HepG2 (cell line): ENCODE data around the gene NECAB2. TPM values are rescaled to one million over a fixed set of nuclear protein-coding genes. Genes with fewer than 3 reads are reported as not detected.

Experiments
- ARID5B ChIP-seq: IDR thresholded peaks from 2 replicates; pipeline ENCODE4 v1.4.0; 2020; ENCODE audit warnings: mild to moderate bottlenecking, missing genetic modification reagents
- CENPX ChIP-seq: sonication (generic); formaldehyde crosslinking; IDR thresholded peaks from 2 replicates; pipeline ENCODE4 v1.9.0; 2021; ENCODE audit warnings: mild to moderate bottlenecking, missing genetic modification reagents, moderate library complexity
- ZFP82 ChIP-seq: sonication (generic); formaldehyde crosslinking; IDR thresholded peaks from 2 replicates; pipeline ENCODE4 v1.5.1; 2020; ENCODE audit warnings: mild to moderate bottlenecking, missing genetic modification reagents, borderline replicate concordance
- ZNF318 ChIP-seq: sonication (generic); formaldehyde crosslinking; IDR thresholded peaks from 2 replicates; pipeline ENCODE4 v1.4.0; 2020; ENCODE audit warnings: mild to moderate bottlenecking, missing genetic modification reagents
- ZNF577 ChIP-seq: sonication (generic); formaldehyde crosslinking; IDR thresholded peaks from 2 replicates; pipeline ENCODE4 v1.4.0; 2020; ENCODE audit warnings: mild to moderate bottlenecking, low read depth, missing genetic modification reagents, borderline replicate concordance
- polyA plus RNA-seq, 8 experiments: library from polyadenylated mRNA; depleted of rRNA in 3 of 8; stranded (reverse) in 7 of 8; unstranded in 1 of 8; fragments of >200 nt; fragmentation: Illumina TruSeq in 4 of 8; extraction: Trizol in 4 of 8; gene quantifications; 2 replicates each; pipeline versions ENCODE4 v1.2.1 to v1.2.3, GENCODE V29; 2011 to 2016; ENCODE audit warnings: low read depth in 4 of 8, missing spikeins in 1 of 8, mixed read lengths in 1 of 8; ENCODE audit not compliant: insufficient read depth in 1 of 8
- total RNA-seq, 5 experiments: library from RNA; depleted of rRNA; stranded (reverse); fragments of >200 nt; fragmentation: Illumina TruSeq; extraction: Trizol; gene quantifications; 2 replicates each; pipeline ENCODE4 v1.2.3, GENCODE V29; 2016; ENCODE audit warnings: low read depth in 1 of 5

The NECAB2 gene
- total and polyA plus RNA-seq, 2 of the 13 experiments (the other 11 are each of a cell fraction or from before 2014, with no cell fraction given), result 0.21 to 0.49 TPM

GRCh38 chr16:83969771-83970429 is 1.9 kb downstream of the NECAB2 start (continued):
- TF ChIP-seq ARID5B (CRISPR knock-in tag) (no peak), ZFP82 (CRISPR knock-in tag) (no peak), ZNF577 (CRISPR knock-in tag) (no peak), ZNF318 (CRISPR knock-in tag) (no peak), CENPX (CRISPR knock-in tag) (no peak)
